Measurements from ENCODE around the gene SPSB1.

- TF ChIP-seq EP300 (IDR thresholded peaks at IDR 0.05; ENCODE audit: low read depth) (no peak), CTCF (IDR thresholded peaks at IDR 0.05) (no peak)
Measured at GRCh38 chr1:9319208-9319788, 26.6 kb downstream of the SPSB1 start.
